ENCODE results near the gene SMARCD1. TPM values are rescaled to one million over a fixed set of nuclear protein-coding genes. Genes with fewer than 3 reads are reported as not detected.
A peak's percentile ranks its signal among the peaks of the same experiment; 100 is the strongest.

SMARCD1 gene
- total RNA-seq, 1 donor from 2014 or later = 108 TPM

- peak; percentile 81 for TF ChIP-seq CTCF (IDR thresholded peaks at IDR 0.05)
- no peaks in the 10 kb centered on the region for H3K36me3 Mint-ChIP-seq (ENCODE audit: low read depth)
- H3K4me3 Mint-ChIP-seq = peak overlapping the region; percentile 70
- ATAC-seq (ENCODE audit: low read depth) (peak; percentile 83), DNase-seq (peak; percentile 39)
- intact Hi-C loops (cut with micrococcal nuclease) = loop anchor here (1.0 to 5.0 kb wide), 4 partner anchors 17 to 279 kb away; no protein-coding TSS in a partner anchor
- no peak overlapping the region for H3K27ac Mint-ChIP-seq
- CTCF ChIA-PET = interaction anchor here (0.6 to 2.8 kb wide), 16 partner anchors 10 to 156 kb away, joined by 3 to 45 read pairs (median 4); partner anchors contain the start of gene AQP6
- POLR2A ChIA-PET = interaction anchor here (1.5 kb wide), 1 partner anchor 89 kb away, joined by 3 read pairs; no protein-coding TSS in a partner anchor
- H3K27me3 Mint-ChIP-seq = peaks cover 47% of the 10 kb centered on the region
- no peaks in the 10 kb centered on the region for H3K9me3 Mint-ChIP-seq
- peaks cover 16% of the 10 kb centered on the region for H3K4me1 Mint-ChIP-seq
Observed at GRCh38 chr12:50055831-50056638, 29.1 kb upstream of the SMARCD1 start.

GRCh38 chr12:50056639-50056976 lies 28.5 kb upstream of the SMARCD1 start:
- CTCF ChIA-PET = interaction anchor here (0.6 to 2.8 kb wide), 14 partner anchors 9 to 156 kb away, joined by 3 to 45 read pairs (median 4); partner anchors contain the start of gene AQP6
- no peak for ATAC-seq (ENCODE audit: low read depth)
- peak overlapping the region; percentile 84 for H3K4me3 Mint-ChIP-seq
- TF ChIP-seq CTCF (IDR thresholded peaks at IDR 0.05) = no peak
- intact Hi-C loops (cut with micrococcal nuclease) = loop anchor here (1.0 to 5.0 kb wide), 4 partner anchors 17 to 279 kb away; no protein-coding TSS in a partner anchor
- peaks cover 47% of the 10 kb centered on the region for H3K27me3 Mint-ChIP-seq
- peaks cover 16% of the 10 kb centered on the region for H3K4me1 Mint-ChIP-seq
- DNase-seq = no peak
- H3K36me3 Mint-ChIP-seq (ENCODE audit: low read depth) = no peaks in the 10 kb centered on the region
- POLR2A ChIA-PET = interaction anchor here (1.5 kb wide), 1 partner anchor 89 kb away, joined by 3 read pairs; no protein-coding TSS in a partner anchor
- no peaks in the 10 kb centered on the region for H3K9me3 Mint-ChIP-seq
- H3K27ac Mint-ChIP-seq = no peak overlapping the region

- ChIA-PET POLR2A (interaction anchor here (0.6 to 1.5 kb wide), 2 partner anchors 9 to 90 kb away, joined by 3 read pairs; no protein-coding TSS in a partner anchor), CTCF (interaction anchor here (1.1 to 2.8 kb wide), 5 partner anchors 13 to 91 kb away, joined by 3 to 45 read pairs (median 4); no protein-coding TSS in a partner anchor)
- Mint-ChIP-seq H3K4me1 (peaks cover 16% of the 10 kb centered on the region), H3K4me3 (peak within 1 kb of the TSS; percentile 84), H3K27ac (no peak within 1 kb of the TSS), H3K27me3 (peaks cover 44% of the 10 kb centered on the region), H3K36me3 (ENCODE audit: low read depth) (no peaks in the 10 kb centered on the region), H3K9me3 (no peaks in the 10 kb centered on the region)
- peak; percentile 44 for DNase-seq
- peak; percentile 47 for ATAC-seq (ENCODE audit: low read depth)
- intact Hi-C loops (cut with micrococcal nuclease) = loop anchor here (1.0 to 5.0 kb wide), 4 partner anchors 18 to 280 kb away; no protein-coding TSS in a partner anchor
- no peak for TF ChIP-seq CTCF (IDR thresholded peaks at IDR 0.05)
Observed at GRCh38 chr12:50057000-50057841, 27.9 kb upstream of the SMARCD1 start, which contains the start of gene ASIC1. TSS of gene ASIC1 (plus strand) at chr12:50057596. CDS start at chr12:50058767, 1,171 bp downstream.

- peaks cover 16% of the 10 kb centered on the region for H3K4me1 Mint-ChIP-seq
Observed at GRCh38 chr12:50057896-50058670, 27.1 kb upstream of the SMARCD1 start.

More at GRCh38 chr12:50057896-50058670, 27.1 kb upstream of the SMARCD1 start:
- H3K27me3 Mint-ChIP-seq = peaks cover 39% of the 10 kb centered on the region
- TF ChIP-seq CTCF (IDR thresholded peaks at IDR 0.05) = no peak
- DNase-seq (no peak), ATAC-seq (ENCODE audit: low read depth) (no peak)
- no peak overlapping the region for H3K27ac Mint-ChIP-seq
- CTCF ChIA-PET = interaction anchor here (0.8 to 1.1 kb wide), 4 partner anchors 12 to 91 kb away, joined by 3 to 5 read pairs (median 4); no protein-coding TSS in a partner anchor
- no peaks in the 10 kb centered on the region for H3K9me3 Mint-ChIP-seq
- intact Hi-C loops (cut with micrococcal nuclease) = loop anchor here (5.0 kb wide), 1 partner anchor 281 kb away; no protein-coding TSS in a partner anchor
- no peaks in the 10 kb centered on the region for H3K36me3 Mint-ChIP-seq (ENCODE audit: low read depth)
- H3K4me3 Mint-ChIP-seq = peak overlapping the region; percentile 36
- POLR2A ChIA-PET = interaction anchor here (0.6 kb wide), 1 partner anchor 8 kb away, joined by 3 read pairs; no protein-coding TSS in a partner anchor
